ENCODE data around the gene YPEL1. TPM values are rescaled to one million over a fixed set of nuclear protein-coding genes. Genes with fewer than 3 reads are reported as not detected.

YPEL1 gene
- total RNA-seq, 1 experiment from 2014 or later: 3.1 TPM

- Histone ChIP-seq H3K27ac (ENCODE audit: low read depth, low read length) (no peak overlapping the region), H3K27me3 (ENCODE audit: insufficient read depth, low read length) (no peaks in the 10 kb centered on the region), H3K9me2 (ENCODE audit: insufficient read depth) (no peaks in the 10 kb centered on the region), H3K9ac (ENCODE audit: low read length) (no peak overlapping the region), H3K4me1 (ENCODE audit: control insufficient read depth in 1 of 2, insufficient read depth in 2 of 2, low read length in 2 of 2) (no peaks in the 10 kb centered on the region), H3K4me2 (ENCODE audit: low read length) (no peak overlapping the region), H3K36me3 (ENCODE audit: control insufficient read depth in 1 of 2, insufficient read depth in 2 of 2, low read length in 2 of 2) (peaks cover 0 to 7% of the 10 kb centered on the region in 2 experiments; a peak in 3 of 4 replicates), H4K20me1 (ENCODE audit: insufficient read depth) (no peaks in the 10 kb centered on the region), H3K79me2 (ENCODE audit: insufficient read depth, low read length) (no peaks in the 10 kb centered on the region), H3K9me3 (ENCODE audit: control insufficient read depth in 1 of 2, insufficient read depth in 1 of 2, low read depth in 1 of 2, low read length in 2 of 2) (no peaks in the 10 kb centered on the region), H2AFZ (ENCODE audit: low read depth, low read length, poor library complexity, severe bottlenecking) (no peak overlapping the region), H3K4me3 (replicated peaks in 1 of 2; ENCODE audit: low read depth in 1 of 2, low read length in 2 of 2) (no peak overlapping the region)
- DNase-seq (ENCODE audit: low read depth, low spot score): no peak
- intact Hi-C loops (cut with micrococcal nuclease): no loop called here
- ChIA-PET CTCF (no interaction called here), RAD21 (ENCODE audit: low non-redundant PET in 1 of 2, low total read pairs in 2 of 2, uncharacterized antibody in 2 of 2, unreplicated experiment in 2 of 2) (no interaction called here), POLR2A (no interaction called here)
- ATAC-seq: no peak
- no TSS peak for BruUV-seq (replicated peaks)
- TF ChIP-seq RAD21 (IDR thresholded peaks at IDR 0.05; ENCODE audit: low read depth) (no peak), EZH2phosphoT487 (IDR thresholded peaks at IDR 0.05; ENCODE audit: borderline replicate concordance) (no peak), CBX3 (IDR thresholded peaks at IDR 0.05; ENCODE audit: low read depth) (no peak), YY1 (IDR thresholded peaks at IDR 0.05; ENCODE audit: extremely low read depth, insufficient replicate concordance, low read depth, low read length) (no peak), TCF7L2 (IDR thresholded peaks at IDR 0.05; ENCODE audit: borderline replicate concordance, extremely low read depth, insufficient read depth, insufficient read length) (no peak), JUND (IDR thresholded peaks at IDR 0.05) (no peak), ZFX (IDR thresholded peaks at IDR 0.05) (no peak)
- TF ChIP-seq, protein P1, sequence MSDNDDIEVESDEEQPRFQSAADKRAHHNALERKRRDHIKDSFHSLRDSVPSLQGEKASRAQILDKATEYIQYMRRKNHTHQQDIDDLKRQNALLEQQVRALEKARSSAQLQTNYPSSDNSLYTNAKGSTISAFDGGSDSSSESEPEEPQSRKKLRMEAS (IDR thresholded peaks at IDR 0.05): no peak
- TF ChIP-seq, protein P2, sequence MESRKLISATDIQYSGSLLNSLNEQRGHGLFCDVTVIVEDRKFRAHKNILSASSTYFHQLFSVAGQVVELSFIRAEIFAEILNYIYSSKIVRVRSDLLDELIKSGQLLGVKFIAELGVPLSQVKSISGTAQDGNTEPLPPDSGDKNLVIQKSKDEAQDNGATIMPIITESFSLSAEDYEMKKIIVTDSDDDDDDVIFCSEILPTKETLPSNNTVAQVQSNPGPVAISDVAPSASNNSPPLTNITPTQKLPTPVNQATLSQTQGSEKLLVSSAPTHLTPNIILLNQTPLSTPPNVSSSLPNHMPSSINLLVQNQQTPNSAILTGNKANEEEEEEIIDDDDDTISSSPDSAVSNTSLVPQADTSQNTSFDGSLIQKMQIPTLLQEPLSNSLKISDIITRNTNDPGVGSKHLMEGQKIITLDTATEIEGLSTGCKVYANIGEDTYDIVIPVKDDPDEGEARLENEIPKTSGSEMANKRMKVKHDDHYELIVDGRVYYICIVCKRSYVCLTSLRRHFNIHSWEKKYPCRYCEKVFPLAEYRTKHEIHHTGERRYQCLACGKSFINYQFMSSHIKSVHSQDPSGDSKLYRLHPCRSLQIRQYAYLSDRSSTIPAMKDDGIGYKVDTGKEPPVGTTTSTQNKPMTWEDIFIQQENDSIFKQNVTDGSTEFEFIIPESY (IDR thresholded peaks at IDR 0.05; ENCODE audit: extremely low read depth, insufficient replicate concordance, low read length): no peak
- TF ChIP-seq, protein P3, sequence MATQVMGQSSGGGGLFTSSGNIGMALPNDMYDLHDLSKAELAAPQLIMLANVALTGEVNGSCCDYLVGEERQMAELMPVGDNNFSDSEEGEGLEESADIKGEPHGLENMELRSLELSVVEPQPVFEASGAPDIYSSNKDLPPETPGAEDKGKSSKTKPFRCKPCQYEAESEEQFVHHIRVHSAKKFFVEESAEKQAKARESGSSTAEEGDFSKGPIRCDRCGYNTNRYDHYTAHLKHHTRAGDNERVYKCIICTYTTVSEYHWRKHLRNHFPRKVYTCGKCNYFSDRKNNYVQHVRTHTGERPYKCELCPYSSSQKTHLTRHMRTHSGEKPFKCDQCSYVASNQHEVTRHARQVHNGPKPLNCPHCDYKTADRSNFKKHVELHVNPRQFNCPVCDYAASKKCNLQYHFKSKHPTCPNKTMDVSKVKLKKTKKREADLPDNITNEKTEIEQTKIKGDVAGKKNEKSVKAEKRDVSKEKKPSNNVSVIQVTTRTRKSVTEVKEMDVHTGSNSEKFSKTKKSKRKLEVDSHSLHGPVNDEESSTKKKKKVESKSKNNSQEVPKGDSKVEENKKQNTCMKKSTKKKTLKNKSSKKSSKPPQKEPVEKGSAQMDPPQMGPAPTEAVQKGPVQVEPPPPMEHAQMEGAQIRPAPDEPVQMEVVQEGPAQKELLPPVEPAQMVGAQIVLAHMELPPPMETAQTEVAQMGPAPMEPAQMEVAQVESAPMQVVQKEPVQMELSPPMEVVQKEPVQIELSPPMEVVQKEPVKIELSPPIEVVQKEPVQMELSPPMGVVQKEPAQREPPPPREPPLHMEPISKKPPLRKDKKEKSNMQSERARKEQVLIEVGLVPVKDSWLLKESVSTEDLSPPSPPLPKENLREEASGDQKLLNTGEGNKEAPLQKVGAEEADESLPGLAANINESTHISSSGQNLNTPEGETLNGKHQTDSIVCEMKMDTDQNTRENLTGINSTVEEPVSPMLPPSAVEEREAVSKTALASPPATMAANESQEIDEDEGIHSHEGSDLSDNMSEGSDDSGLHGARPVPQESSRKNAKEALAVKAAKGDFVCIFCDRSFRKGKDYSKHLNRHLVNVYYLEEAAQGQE (IDR thresholded peaks at IDR 0.05; ENCODE audit: low read depth): no peak
Observed at GRCh38 chr22:21688341-21688705, 47.3 kb downstream of the YPEL1 start.
